GOT3 (cell line): ENCODE results near the gene ICAM4.

Experiments
- DNase-seq: peaks from one replicate; lab custom pipeline; 2025; ENCODE audit warnings: mixed read lengths; lab: John Stamatoyannopoulos, UW

Gene ICAM4

DNA sequence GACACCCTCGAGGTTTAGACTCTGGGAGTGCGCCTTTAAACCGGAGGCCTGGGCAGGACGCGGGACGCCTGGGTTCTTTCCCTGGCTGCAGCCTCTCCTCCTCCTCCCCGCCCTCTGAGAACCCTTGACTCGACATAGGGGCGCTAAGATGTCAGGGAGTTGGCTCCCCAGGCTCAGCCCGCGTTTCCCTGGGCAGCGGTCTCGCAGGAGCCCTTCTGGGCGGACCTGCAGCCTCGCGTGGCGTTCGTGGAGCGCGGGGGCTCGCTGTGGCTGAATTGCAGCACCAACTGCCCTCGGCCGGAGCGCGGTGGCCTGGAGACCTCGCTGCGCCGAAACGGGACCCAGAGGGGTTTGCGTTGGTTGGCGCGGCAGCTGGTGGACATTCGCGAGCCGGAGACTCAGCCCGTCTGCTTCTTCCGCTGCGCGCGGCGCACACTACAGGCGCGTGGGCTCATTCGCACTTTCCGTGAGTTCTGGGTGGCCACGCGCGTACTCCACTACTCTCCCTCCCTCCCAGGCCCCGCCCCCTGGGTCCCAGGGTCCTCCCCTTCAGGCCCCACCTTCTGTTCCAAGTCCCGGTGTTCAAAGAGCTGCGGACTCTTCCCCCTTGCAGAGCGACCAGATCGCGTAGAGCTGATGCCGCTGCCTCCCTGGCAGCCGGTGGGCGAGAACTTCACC lies 4.3 kb downstream of the ICAM4 start:
- DNase-seq = no peak

DNA sequence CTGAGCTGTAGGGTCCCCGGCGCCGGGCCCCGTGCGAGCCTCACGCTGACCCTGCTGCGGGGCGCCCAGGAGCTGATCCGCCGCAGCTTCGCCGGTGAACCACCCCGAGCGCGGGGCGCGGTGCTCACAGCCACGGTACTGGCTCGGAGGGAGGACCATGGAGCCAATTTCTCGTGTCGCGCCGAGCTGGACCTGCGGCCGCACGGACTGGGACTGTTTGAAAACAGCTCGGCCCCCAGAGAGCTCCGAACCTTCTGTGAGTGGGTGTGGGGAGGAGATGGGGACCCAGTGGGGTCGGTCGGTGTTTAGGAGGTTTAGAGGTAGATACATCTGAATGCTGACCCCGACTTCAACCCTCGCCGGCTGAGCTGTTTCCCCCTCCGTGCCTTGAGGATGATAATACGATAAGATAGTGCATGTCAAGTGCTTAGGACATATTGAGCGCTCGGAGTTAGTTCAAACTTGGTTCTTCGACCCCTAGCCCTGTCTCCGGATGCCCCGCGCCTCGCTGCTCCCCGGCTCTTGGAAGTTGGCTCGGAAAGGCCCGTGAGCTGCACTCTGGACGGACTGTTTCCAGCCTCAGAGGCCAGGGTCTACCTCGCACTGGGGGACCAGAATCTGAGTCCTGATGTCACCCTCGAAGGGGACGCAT lies 4.9 kb downstream of the ICAM4 start:
- DNase-seq = no peak

- DNase-seq = no peak
Measured at GRCh38 chr19:10292206-10292788, 5.5 kb downstream of the ICAM4 start.

- no peak for DNase-seq
Measured at GRCh38 chr19:10292789-10293636, 6.3 kb downstream of the ICAM4 start.

GRCh38 chr19:10293637-10294367 lies 7.0 kb downstream of the ICAM4 start:
- DNase-seq = no peak

GRCh38 chr19:10294368-10294697 lies 7.6 kb downstream of the ICAM4 start:
- DNase-seq = no peak

- DNase-seq = no peak
Measured at GRCh38 chr19:10295305-10295846, 8.6 kb downstream of the ICAM4 start.

DNA sequence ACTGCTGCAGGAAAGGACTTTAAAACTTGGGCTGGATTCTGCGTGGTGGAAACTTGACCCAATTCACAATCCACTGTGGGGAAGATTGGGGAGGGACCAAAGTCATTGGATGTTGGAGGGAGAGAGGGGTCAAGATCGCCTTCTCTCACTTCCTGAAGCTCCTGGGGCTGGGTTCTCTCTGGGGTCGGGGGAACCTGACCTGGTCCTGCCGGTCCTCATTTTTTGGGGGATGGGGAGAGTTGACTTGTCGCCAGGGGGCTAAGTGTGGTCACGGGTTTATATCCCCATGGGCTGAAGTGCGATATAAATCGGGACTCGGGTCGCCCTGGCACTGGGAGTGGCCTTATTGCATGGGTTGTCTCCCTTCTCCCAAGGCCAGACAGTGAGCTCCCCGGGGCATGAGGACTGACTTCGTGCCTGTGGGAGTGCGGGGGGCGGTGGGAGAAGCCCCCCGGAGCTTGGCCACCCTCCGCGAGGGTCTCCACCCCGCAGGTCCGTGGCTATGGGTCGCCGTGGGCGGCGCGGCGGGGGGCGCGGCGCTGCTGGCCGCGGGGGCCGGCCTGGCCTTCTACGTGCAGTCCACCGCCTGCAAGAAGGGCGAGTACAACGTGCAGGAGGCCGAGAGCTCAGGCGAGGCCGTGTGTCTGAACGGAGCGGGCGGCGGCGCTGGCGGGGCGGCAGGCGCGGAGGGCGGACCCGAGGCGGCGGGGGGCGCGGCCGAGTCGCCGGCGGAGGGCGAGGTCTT lies 9.3 kb downstream of the ICAM4 start:
- no peak for DNase-seq

DNA sequence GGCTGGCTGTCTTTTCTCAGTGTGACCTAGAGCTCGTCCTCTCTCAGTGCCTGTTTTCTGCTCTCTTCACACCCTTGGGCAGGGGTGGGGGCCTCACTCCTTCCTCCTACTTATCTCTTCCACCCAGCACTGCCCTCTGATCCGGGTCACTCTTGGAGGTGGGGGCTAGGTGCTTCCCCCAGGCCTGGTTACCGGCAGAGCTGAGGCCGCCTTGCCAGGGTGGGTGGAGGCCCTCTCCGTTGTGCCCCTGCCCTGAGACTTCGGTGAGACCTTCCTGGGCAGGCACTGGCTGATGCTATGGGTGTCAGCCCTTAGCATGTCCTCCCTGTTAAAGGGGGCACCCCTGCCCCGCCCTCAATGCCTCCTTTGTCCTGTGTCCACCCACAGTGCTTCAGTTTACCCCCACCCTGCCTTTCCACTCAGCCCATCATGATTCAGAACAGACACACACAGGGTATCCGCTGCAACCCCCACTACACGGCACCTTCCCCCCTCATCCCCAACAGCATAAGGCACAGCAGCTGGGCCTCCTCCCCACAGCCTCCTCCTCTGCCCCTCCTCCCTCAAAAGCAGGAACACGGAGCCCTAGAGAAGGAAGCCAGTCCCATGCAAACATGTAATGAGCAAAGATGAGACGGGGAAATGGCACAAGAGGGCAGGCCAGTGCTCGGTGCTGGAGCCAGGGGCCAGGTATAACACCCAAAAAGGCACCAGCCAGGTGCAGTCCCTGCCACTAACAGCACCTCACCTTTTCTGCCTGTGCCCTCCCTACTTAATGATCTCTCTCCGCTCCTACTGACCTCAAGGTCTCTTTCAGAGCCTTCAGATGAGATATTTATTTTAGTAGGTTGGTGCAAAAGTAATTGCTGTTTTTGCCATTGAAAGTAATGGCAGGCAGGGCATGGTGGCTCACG lies 13.0 kb downstream of the ICAM4 start:
- no peak for DNase-seq

- DNase-seq = no peak
Measured at GRCh38 chr19:10305139-10305806, 18.5 kb downstream of the ICAM4 start.

DNA sequence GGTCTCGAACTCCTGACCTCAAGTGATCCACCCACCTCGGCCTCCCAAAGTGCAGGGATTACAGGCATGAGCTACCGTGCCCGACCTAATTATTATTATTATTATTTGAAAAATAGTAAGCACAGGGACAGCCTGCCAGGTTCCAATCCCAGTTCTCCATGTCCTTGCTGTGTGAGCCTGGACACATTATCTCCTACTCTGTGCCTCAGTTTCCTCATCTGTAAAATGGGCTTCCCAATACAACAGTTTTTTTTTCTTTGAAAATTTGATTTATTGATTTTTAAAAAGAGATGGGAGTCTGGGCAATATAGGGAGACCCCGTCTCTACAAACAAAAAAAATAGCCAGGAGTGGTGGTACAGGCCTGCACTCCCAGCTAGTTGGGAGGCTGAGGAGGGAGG lies 19.6 kb downstream of the ICAM4 start:
- no peak for DNase-seq

DNA sequence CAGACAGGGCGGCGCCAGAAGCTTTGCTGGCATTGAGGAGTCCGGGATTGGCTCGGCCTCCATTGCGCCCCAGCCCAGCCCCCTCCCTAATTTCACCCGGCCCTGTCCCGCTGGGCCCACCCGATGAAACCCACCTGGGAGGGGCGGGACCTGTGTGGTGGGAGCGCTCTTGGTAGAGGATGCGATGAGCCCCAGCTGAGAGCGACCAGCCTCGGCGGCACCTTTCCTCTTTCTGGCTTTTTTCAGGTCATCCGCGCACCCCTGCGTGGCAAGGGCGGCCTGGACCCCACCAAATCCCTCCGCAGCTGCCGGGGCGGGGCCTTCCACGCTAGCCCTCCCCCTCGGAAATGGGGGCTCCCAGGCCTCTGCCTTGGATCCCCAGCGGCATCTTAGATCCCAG lies 22.7 kb downstream of the ICAM4 start, which contains the start of gene ZGLP1:
TSS of gene ZGLP1 (minus strand) at position 393 of the 400 bp plus-strand sequence.
- no peak for DNase-seq

DNA sequence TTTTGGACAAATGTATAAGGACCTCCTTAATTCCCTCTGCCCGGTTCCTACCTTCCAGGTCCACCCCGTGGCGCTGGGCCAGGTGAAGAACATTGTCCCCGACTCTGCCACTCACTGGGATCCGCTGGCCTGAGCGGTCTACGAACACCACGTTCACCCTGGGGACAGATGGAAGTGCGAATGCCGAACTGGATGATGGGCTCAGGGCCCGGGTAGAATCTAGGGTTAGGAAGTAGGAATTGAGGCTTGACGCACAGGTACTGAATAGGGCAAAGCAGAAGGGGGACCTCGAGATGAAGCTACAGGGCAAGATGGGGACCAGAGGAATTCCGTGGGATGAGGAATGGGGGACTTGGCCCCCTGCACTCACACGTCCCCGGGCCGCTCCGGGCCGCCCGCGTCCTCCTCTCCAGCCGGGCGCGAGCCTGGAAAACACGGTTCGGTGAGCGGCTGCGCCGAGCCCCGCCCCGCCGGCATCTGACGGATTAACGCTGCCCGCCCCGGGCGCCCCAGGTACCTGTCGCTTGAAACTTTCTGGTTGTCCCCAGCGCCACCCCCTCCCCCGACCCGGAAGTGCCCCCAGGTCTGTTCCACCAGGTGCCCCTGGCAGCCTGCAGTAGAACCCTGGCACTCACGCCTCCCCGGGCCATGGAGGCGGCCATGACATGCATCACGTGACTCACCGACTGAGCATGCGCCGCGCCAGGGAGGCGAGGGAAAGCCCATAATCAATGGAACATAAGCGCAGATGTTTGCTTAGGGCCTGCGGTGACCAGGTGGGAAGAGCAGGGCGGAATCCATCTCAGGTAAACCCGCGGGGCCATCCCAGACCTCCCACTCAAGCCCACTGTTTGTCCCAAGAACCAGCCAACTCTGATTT lies 28.8 kb downstream of the ICAM4 start, which contains the start of gene FDX2:
TSS of gene FDX2 (minus strand) at position 681 of the 880 bp plus-strand sequence. CDS start at position 662, 19 bp downstream.
- DNase-seq = peak; percentile 44

DNA sequence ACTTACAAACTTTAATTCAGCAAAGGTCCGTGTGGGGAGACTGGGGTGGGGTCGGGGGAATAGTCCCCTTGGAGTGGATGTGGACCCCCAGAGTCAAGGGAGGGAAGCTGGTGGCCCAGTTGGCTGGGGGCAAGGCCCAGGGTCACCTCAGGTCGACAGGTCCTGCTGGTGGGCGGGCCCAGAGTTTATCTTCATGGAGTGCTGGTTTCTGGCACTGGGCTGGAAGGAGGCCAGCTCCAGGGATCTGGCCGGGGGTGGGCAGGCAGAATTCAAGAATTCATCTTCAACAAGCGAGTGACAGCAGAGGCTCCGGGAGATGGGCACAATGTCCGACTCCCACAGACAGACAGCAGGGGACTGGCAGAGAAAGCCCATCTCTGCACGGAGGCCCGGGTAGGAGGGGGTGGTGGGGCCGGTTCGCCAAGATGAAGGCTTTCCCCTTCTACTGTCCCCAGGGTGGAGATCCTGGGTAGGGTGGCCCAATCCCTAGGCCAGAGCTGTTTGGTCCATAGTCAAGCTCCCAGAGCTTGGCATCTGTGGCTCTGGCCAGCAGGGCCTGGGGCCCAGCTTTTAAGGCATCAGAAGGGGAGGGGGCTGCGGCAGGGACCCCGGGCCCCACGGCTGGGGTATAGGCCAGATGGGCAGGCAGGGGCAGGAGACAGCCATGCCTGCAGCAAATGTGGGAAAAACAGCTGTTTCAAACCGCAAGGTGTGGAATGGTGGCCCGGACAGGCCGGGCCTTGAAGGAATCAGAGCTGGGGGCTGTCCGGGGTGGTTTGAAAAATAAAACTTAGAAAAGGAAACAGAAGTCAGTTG lies 29.7 kb downstream of the ICAM4 start:
- DNase-seq = no peak

GRCh38 chr19:10317045-10317856 lies 30.5 kb downstream of the ICAM4 start:
- DNase-seq = no peak

DNA sequence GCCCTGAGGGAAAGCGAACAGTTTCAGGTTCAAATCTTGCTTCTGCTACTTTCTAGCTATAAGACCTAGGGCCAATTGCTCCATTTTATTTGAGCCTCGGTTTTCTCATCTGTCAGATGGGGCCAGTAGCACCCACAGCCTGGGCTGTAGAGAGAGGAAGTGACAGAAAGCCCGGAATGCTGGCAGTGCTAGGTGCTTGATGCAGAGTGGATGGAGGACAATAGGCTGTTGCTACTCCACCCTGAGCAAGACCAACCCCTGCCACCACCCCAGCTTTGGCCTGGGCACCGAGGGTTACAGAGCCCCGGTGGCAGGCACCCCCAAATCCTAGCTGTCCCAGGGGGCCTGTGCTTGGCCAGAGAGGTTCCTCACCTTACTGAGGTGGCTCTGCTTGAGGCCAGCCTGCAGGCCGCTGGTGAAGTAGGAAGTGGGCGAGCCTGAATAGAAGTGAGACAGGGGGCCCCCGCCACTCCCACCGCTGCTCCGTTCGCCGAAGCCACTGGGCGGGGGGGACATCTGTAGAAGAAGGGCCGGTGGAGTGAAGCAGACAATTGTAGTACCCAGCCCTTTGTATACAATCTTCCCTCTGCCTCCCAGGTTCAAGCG lies 31.2 kb downstream of the ICAM4 start:
- DNase-seq = no peak
